Stimulated activated CD4-positive, alpha-beta T cell treated with anti-CD3 and anti-CD28 coated beads, TNF-alpha, amount 100 ng/mL, for 48 hours (primary cell): ENCODE results near the gene PLA2G15.

Source experiments
- DNase-seq, 3 donors: peaks; one replicate each; pipeline ENCODE4 v3.0.0-alpha.2; 2020; ENCODE audit warnings: low read depth in 3 of 3

PLA2G15 gene

DNA sequence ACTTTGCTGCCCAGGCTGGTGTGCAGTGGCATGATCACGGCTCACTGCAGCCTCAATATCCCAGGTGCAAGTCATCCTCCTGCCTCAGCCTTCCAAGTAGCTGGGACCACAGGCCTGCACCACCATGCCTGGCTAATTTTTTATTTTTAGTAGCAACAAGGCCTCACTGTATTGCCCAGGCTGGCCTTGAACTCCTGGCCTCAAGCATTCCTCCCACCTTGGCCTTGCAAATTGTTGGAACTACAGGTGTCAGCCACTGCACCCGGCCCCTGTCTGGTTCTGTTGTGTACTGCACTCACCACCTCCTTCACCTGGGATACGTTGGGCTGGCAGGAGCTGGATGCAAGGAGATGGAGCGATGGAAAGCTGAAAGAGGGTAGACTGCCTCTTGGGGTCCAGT is 8.5 kb downstream of the PLA2G15 start:
- DNase-seq, result no peak

DNA sequence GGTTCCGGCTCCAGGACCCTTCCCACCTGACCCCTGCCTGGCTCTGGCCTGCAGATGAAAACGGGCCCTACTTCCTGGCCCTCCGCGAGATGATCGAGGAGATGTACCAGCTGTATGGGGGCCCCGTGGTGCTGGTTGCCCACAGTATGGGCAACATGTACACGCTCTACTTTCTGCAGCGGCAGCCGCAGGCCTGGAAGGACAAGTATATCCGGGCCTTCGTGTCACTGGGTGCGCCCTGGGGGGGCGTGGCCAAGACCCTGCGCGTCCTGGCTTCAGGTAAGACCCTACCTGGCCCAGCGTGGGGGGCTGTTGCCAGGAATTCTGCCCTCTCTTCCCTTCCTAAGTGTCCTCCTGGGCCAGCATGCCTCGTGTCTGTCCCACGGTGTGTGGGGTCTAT is 10.5 kb downstream of the PLA2G15 start:
- DNase-seq, result no peak

DNA sequence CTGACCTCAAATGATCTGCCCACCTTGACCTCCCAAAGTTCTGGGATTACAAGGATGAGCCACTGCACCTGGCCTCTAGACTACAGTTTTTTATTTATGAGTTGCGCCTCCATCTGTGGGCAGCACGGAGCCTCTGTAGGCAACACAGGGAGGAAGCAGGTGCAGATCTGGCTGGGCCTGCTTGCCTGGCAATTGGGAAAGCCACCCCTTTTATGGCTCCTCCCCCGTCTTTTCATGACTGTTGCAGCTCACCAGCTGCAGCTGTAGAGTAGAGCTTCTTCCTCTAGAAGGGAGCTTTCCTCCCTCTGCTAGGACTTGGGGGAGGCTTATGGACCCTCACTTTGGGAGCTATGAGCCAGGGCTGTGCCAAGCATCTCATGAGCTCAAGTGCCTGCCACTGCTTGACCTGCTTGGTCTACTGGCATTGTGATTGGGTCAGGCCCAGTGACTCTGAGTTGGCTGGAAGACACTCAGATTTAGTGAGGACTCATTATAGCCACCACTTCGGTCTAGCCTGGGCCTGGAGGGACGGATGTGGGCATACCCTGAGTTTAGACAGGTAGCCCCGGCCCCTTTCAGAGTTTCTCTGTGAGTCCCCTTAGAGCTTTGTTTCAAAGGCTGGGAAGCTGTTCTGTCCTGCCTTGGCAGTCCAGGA is 12.2 kb downstream of the PLA2G15 start:
- DNase-seq, result no peak

DNA sequence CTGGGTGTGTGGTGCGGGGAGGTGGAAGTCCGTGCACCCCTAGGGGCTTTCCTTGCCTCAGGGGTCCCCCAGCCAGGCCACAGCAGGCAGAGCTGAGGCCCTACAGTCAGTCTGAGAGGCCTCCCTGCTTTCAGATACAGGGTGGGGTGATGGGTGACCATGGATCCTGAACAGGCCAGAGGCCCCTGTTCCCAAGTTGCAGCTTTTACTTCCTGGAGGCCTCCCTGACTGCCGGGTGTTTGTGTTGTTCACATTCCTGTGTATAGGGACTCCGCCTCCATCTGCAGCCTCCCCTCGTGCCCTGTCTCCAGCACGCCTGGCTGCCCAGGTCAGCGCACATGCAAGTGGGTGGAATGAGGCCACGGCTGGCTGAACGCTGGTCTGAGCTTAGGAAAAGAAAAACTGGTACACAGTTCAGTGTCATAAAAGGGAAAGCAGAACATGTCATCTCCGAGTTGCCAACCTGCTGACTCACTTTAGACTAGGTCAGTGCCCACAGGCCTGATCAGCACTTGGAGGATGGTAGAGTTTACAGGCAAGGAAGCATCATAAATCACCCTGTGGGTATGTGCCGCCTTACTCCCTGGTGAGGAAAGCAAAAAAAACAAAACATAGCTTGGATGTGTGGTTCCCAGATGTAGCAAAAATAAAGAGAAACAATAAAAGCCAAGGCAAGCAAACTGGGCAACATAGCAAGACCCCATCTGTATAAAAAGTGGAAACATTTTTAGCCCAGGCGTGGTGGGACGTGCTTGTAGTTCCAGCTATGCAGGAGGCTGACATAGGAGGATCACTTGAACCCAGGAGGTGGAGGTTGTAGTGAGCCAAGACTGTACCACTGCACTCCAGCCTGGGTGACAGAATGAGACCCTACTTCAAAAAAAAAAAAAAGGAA is 13.0 kb downstream of the PLA2G15 start:
- DNase-seq, result no peak

DNA sequence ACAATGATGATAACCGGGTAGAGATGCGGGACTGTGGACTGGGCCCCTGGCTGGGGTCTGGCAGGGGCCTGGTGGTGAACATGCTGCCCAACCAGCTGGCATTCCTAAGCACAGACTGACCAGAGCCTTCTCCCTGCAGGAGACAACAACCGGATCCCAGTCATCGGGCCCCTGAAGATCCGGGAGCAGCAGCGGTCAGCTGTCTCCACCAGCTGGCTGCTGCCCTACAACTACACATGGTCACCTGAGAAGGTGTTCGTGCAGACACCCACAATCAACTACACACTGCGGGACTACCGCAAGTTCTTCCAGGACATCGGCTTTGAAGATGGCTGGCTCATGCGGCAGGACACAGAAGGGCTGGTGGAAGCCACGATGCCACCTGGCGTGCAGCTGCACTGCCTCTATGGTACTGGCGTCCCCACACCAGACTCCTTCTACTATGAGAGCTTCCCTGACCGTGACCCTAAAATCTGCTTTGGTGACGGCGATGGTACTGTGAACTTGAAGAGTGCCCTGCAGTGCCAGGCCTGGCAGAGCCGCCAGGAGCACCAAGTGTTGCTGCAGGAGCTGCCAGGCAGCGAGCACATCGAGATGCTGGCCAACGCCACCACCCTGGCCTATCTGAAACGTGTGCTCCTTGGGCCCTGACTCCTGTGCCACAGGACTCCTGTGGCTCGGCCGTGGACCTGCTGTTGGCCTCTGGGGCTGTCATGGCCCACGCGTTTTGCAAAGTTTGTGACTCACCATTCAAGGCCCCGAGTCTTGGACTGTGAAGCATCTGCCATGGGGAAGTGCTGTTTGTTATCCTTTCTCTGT is 14.0 kb downstream of the PLA2G15 start:
- DNase-seq, result no peak

DNA sequence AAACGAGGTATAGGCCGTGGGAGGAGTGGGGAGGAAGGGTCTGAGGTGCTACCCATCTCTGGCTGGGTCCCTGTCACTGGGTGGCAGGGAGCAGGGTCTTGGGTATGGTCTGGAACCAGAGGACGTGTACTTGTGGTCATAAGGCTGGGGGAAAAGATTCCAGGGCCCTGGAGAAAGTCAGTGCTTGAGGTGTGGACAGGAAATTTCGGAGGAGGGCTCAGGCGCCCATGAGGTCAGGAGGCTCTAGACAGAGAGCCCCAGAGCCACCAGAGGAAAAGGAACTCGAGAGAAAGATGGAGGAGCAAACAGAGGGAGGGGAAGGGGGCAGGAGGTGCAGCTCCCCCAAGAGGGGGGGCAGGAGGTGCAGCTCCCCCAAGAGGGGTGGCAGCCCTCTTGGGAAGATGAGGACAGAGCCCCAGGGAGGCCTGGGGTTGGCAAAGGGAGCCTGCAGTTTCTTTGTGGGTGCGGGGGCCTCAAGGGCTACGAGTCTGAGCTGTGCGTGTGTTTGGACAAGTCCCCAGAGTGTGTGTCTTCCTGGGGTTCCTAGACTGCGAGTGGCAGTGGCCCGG is 18.5 kb downstream of the PLA2G15 start:
- no peak for DNase-seq

DNA sequence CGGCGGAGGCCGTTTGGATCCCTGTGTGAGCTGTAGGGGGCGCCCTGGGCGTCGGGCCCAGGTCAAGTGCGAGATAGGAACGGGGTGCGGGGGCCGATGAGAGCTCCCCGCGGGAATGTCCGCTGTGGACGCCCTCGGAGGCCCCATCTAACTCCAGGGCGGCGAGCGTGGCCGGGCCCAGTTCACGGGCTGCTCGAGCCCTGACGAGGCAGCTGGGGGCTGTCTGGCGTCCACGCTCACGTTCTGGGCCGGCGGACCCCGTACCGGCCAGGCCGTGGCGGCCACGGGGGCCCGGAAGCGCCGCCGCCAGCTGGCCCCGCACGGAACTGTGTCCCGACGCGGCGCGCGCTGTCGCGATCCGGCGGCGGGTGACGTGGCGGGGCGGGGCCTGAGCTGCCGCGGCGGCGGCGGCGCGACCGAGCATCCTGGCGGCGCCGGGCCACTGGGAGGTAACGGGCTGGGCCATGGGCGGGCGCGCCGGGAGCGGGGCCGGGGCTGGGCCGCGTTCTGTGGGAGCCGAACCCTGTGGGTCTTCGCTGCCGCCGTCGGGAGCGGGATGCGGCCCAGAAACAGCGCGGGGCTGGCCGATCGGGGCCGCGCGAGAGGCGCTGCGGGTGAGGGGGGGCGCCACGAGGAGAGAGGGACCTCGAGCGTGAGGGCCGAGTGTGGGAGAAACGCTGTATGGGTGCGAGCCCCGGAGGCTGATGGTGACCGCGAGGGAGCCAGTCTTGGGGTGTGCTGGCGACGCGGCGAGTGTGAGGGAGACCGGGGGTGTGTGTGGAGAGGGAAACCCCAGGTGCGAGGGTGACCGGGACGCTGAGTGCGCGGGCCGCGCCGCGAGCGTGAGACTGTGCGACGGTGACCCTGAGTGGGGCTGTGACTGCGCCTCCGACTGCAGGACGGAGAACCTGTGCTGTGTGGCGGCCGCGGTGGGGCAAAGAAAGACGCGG is 19.2 kb downstream of the PLA2G15 start, which contains the start of gene SLC7A6:
Gene SLC7A6, plus strand, starts transcription at position 399 of the 950 bp plus-strand sequence. CDS start 10,201 bp downstream, outside the sequence.
- peak; percentile 77 to 83 (median 82) for DNase-seq

DNA sequence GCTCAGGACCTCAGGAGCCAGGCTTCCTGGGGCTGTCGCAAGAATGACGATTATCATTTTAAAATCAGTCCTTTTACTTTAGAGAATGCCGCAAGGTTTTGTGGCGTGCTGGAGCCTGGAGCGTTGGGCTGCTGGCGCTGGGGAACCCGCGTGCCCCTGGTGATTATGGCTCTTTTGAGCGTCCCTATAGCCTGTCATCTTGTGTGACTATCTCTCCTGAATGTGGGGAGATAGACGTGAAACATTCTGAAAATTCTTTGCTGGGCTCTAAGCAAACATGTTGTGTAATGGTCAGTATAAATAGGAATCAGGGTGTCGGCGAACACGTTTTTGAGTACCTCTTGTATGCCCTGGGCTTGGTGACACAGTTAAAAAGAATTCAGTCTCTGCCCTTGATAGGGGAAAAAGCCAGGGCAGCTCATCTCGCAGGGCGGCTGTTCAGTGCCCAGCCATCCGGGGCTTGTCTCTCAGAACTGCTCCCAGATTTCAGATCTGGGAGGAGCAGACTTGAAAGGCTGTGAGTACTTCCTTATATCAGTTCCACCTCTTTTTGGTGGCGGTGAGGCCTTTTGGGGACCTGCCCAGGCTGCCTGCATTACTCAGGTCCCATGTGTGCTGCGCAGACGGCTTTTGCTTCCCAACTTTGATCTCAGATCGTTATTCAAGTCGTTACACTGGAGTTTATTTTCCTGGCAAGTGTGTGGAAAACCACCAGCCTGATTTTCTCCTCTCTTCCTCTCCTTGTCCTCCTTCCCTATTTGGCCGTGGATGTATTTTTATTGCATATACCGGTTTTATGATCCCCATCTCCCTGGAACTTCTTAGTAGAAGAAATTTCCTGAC is 20.1 kb downstream of the PLA2G15 start:
- peak in 1 of 3 donors; percentile 35 for DNase-seq

DNA sequence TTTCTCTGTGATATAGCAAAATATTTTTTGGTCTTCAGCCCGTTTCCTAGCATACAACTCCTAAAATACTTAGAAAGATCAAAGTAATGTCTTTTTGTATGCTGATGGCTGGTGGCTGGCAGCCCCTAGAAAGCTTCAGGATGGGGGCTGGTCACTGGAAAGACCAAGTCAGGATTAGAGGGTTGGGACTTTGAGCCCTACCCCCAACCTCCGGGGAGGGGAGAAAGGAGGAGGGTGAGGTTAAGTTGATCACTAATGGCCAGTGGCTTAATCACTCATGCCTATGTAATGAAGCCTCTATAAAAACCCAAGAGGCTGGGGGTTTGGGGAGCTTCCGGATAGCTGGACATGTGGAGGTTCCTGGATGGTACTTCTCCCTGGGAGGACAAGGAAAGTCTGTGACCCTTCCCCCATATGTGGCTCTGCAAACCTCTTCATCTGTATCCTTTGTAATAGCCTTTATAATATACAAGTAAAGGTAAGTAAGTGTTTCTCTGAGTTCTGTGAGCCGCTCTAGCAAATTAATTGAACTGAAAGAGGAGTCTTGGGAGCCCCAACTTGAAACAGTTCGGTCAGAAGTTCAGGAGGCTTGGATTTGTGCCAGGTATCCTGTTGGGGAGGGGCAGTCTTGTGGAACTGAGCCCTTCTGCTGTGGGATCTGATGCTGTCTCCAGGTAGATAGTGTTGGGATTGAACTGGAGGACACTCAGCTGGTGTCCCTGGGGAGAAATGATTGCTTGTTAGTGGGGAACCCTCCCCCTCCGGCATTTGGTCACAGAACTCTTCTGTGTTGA is 22.6 kb downstream of the PLA2G15 start:
- no peak for DNase-seq

DNA sequence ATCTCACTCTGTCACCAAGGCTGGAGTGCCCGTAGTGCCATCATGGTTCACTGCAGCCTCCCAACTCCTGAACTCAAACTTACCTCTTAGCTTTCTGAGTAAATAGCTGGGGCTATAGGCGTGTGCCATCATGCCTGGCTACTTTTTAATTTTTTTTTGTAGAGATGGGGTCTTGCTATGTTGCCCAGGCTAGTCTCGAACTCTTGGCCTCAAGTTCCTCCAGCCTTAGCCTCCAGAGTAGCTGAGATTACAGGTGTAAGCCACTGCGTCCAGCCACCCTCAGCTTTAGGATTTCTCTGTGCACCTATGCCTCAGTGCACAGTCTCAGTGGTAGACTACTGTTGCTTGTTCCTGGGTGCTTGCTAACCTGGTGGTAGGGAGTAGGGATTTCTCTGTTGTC is 24.6 kb downstream of the PLA2G15 start:
- DNase-seq, result no peak

DNA sequence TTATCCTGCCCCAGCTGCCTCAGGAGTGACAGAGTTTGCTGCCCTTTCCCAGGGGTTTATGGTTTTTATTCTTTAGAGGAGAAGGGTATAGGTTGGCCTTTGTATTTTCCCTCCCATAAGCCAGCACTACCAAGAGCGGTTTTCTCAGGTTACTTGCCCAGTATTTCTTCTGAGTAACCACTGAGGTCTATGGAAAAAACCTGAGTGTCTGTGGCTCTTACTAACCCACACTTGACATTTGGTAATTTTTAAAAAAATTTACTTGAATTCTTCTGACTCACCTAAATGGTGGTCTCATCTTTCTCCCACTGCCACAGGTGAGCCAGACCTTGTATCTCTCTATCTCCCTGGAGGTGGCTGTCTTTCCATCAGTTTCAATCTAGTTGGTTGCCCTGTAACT is 25.2 kb downstream of the PLA2G15 start:
- no peak for DNase-seq

DNA sequence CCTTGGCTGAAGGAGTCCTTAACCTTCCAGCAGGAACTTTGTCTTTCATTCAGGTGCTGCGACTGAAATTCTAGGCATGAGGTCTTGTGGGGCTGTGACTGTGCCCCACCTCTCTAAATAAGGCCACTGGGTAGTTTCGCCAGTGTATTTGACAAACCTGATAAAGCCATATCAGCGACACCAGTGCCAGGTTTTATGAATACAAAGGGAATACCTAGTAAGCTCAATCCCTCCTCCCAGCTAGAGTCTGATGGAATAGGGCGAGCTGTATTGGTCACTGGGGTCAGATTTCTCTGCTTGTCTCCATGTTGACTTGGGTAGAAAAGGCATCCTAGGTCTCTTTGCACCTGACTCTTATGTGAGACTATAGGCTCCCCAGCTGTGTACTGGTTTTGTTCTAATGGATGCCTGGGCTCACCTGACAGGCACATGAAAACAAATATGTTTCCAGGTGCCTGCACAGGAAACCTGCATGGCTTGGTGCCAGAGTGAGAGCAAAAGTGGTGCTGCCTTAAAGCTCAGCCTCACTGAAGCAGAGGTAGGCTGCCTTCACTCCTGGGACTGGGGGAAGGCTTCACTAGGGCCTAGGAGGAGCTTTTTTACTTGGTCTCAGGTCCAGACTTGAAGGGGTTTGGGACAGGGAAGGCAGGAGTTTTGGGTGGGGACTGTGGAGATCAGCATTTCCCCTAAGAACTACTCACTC is 27.5 kb downstream of the PLA2G15 start:
- no peak for DNase-seq

DNA sequence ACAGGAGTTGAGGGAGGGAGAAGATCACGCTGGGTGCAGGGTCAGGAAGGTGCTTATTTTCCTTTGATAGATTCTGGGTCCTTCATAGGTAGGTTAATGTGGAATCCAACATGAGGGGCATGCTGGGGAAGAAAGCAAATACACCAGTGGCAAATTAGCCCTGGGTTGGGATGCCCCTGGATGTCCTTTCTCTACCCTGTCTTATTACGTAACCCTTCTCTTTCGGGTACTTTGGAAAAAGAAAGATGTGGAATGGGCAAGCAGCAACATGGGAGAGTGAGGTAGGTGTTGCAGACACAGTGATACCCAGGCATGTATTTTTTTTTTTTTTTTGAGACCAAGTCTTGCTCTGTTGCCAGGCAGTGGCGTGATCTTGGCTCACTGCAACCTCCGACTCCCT is 28.3 kb downstream of the PLA2G15 start:
- DNase-seq, result no peak

DNA sequence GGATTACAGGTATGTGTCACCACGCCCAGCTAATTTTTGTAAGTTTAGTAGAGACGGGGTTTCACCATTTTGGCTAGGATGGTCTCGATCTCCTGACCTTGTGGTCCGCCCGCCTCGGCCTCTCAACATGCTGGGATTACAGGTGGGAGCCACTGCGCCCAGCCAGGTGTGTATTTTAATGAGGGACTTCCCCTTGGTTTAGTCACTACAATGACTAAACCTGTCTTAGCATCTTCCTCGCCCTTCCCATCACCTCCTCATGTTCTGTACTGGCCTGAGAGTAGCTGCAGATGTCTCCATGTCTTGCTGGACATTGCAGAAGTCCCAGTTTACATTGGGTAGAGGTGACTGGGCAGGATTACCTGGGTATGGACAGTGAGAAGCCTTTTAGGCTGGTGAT is 28.7 kb downstream of the PLA2G15 start:
- DNase-seq, result no peak

DNA sequence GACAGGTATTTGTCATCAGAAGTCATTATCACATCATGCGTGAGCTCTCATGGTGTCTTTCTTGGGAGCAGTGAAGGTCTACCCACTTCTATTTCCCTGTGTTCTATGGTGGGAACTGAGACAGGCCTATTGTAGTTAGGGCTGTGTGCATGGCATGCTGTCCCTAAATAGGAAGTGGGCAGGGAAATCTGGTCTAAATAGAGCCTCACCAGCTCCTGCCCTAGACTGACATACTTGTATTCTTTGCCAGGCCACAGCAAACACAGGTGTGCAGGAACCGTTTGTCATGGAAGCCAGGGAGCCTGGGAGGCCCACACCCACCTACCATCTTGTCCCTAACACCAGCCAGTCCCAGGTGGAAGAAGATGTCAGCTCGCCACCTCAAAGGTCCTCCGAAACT is 29.3 kb downstream of the PLA2G15 start:
- DNase-seq, result no peak

DNA sequence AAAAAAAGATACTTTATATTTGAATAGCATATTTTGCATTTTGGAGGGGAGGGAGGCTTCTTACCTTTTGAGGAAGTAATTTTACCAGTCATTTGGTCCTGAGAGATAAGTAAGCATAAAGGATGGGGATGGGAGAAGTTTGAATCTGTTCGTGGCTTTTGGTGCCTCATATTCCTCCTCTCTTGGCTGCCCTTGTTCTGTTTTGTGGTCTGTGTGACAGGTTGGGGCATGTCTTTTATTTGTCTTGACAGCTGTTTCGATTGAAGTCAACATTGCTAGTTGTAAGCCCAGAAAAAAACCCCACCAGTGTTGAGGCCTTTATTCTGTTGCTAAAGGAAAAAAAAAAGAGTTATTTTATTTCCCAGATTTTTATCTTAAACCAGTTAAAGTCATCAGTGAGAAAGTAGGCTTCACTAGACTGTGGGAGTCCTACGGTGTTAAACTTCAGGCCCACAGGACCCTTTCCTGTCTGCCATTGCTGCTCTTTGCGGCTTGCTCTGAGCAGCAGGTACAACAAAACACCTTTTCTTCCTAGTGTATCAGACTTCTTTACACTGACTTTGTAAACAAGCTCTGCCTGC is 30.5 kb downstream of the PLA2G15 start:
- DNase-seq, result no peak

DNA sequence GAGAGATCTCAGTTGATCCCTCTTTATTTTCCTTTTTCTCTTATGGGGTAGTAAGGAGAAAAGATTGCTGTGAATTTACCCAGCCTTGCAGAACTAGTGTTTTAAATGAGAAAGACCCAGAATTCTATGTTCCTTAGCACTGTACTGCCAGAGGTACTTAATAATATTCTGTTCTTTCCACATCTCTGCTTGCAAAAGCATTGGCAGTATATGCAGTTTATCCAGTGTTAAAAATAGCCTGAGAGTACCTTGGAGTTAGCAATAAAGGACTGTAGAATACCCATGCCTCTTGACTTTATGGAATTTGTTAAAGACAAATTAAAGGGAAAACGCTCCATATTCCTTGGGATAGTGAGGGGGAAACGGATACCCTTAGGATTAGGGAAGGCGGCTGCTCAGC is 31.1 kb downstream of the PLA2G15 start:
- no peak for DNase-seq
